NCI-H1092 treated with DMSO at 0.1 percent for 48 hours (cell line): ENCODE data around the gene PSMC2.

Experiments
- DNase-seq: peaks from one replicate; lab custom pipeline; 2025; lab: John Stamatoyannopoulos, UW

Gene PSMC2

GRCh38 chr7:103347507-103348267, at the start of gene PSMC2:
PSMC2 (plus strand) TSS chr7:103347643; CDS start chr7:103347712, 69 bp downstream.
- peak; percentile 94 for DNase-seq

DNA sequence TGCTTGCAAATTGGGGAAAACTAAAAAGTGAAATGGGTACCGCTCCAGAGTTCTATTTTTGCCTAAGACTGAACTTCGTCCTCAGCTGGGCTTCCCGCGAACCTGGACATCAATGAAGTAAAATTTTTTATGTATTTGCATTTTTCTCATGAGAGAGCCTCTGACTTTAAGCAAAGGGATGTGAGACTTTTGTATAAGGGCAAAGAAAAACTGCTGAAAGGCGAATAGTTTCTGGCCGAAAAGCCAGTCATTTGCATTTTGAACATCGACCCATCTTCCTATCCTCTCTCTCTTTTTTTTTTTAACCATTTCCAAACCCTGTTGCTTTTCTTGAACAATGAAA, 49.6 kb upstream of the PSMC2 start:
- no peak for DNase-seq

DNA sequence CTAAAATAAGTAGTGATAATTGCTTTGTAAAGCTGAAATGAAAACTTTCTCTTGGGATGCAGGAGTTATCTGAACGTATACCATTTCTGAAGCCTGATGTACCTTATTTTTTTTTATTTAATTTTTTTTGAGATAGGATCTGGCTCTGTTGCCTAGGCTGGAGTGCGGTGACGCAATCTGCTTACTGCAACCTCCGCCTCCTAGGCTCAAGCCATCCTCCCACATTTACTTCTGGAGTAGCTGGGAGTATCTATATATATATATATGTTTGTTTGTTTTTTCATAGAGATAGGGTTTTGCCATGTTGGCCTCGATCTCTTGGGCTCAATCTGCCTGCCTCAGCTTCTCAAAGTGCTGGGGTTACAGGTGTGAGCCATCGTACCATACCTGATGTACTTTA, 47.8 kb upstream of the PSMC2 start:
- DNase-seq: no peak

GRCh38 chr7:103301441-103301840, 46.0 kb upstream of the PSMC2 start:
- DNase-seq: no peak

DNA sequence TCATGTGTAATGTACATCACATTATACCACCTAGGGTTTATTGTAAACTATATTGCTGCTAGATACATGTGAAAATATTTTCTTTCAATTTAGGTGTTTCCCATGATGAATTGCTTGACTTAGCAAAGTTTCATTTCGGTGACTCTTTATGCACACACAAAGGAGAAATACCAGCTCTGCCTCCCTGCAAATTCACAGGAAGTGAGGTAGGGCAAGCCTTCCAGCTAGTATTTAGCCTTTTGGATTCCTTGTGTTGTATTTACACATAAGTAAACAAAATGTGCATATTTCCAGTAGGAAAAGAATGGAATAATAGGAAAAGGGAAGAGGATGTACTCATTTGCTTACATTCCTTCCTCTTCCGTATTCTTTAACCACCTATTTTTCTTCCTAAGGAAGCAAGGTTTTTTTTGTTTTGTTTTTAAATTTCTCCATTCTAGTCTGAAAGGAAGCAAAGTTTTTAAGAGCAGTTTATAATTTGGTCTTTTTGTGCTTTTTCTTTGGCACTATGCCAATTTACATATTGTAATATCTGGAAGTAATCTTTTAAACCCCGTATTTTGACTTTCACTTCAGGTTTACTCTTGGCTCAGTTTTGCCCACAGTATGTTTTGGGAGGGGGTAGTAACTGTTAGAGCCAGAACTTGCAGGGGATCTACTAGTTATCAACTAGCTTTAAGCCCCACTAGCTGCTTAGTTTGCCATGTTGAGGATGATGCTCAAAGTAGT, 39.8 kb upstream of the PSMC2 start:
- DNase-seq: no peak

GRCh38 chr7:103314852-103315251, 32.6 kb upstream of the PSMC2 start:
- DNase-seq: no peak

DNA sequence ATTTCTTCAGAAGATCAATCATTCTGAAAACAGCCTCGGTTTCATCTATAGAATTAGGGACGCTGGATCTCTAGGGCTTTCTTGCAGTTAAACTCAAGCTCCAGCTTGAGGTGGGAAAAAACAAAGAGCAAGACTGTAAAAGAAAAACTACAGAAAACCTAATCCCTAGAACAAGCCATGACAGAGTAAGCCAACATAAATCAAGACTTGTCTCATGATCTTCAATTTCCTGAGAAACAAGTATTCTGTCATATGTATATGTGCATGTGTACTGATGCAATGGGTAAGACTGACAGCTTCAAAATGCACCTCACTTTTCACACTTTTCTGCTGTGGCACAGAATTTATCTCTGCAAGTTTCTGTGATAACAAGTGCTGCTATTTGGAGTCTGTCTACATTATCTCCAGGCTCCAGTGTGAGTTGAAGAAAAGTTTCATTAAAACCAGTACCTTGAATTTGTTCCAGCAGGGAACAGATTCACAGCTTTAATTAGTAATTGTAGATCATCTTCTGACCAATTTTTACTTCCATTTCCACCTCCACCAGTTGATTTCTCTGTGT, 31.0 kb upstream of the PSMC2 start:
- no peak for DNase-seq

GRCh38 chr7:103317009-103317408, 30.4 kb upstream of the PSMC2 start:
- DNase-seq: no peak

- DNase-seq: no peak
Measured at GRCh38 chr7:103325744-103326143, 21.7 kb upstream of the PSMC2 start.

- DNase-seq: no peak
Measured at GRCh38 chr7:103336761-103337160, 10.7 kb upstream of the PSMC2 start.

GRCh38 chr7:103338864-103339263, 8.6 kb upstream of the PSMC2 start:
- DNase-seq: no peak

- no peak for DNase-seq
Measured at GRCh38 chr7:103341466-103341865, 6.0 kb upstream of the PSMC2 start.

DNA sequence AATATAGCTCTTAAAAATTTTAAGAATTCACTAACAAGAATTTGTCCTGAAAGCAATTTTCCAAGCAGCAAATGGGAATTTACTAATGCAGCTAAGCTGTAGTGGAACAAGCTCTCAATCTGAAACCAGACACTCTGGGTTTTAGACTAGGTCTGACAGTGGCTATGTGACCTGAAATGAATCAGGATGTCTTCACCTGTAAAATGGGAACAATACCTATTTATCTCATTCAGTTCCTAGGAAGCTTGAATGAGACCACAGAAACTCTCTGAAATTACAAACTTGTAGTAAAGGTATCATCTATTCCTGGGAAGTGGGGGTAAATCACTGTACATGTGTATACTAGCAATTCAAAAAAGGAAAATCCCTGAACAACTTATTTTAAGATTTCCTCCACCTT, 4.1 kb upstream of the PSMC2 start:
- DNase-seq: no peak

GRCh38 chr7:103343758-103344452, 3.5 kb upstream of the PSMC2 start:
- peak; percentile 48 for DNase-seq

- peak; percentile 94 for DNase-seq
Measured at GRCh38 chr7:103344453-103345149, 2.8 kb upstream of the PSMC2 start, which contains the start of gene DNAJC2. DNAJC2 (minus strand) TSS chr7:103344767; CDS start chr7:103344622, 145 bp downstream.

DNA sequence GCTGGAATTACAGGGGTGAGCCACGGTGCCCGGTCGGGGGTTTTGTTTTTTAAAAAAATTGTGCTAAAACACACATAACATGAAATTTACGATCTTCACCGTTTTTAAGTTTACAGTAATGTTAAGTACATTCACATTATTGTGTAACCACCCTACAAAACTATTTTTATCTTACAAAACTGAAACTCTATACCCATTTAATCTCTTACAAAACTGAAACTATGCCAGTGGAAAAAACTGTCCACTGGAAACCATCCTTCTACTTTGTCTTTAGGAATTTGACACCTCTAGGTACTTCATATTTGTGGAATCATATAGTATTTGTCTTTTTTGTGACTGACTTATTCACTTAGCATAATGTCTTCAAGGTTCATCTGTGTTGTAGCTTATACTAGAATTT, 1.0 kb upstream of the PSMC2 start:
- DNase-seq: no peak

GRCh38 chr7:103348452-103348851, 1.0 kb downstream of the PSMC2 start:
- DNase-seq: no peak

- no peak for DNase-seq
Measured at GRCh38 chr7:103348959-103349358, 1.5 kb downstream of the PSMC2 start.

DNA sequence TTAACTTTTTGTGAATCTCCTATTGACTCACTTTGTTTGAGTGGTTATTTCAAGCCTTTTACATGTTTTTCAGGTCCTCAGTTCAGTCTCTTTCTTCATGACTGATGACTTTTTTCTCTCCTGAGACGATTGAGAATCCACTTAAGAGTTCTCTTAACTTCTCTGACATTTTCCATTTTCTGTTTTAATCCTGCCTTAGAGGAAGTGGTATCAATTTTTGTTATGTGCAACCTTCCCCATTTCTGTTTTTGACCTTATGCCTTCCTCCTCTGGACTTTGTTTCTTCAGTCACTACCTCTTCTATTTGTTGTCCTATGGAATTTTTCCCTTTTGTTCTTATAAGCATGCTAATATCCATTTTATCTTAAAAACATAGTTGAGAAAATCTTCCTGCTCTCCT, 2.4 kb downstream of the PSMC2 start:
- no peak for DNase-seq

DNA sequence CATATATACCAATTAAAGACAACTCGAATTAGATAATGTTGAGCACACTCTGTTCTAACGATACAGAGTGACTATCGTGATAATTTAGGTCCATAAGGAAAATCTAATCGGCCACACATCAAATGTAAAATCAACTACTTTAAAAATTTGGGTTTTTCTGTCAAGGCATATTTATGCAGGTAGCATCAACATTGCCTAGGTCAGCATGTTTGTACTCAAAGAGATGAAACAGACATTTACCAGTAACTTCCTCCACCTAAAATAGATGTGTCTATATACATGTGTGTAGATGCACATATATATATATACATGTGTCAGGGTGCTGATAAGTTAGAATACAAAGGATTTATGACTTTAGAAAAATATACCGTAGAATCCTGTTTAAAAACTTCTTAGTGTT, 22.0 kb downstream of the PSMC2 start:
- DNase-seq: no peak

- peak; percentile 5 for DNase-seq
Measured at GRCh38 chr7:103373866-103374643, 26.6 kb downstream of the PSMC2 start.
